ENCODE measurements around the gene ATP5PO. TPM values are rescaled to one million over a fixed set of nuclear protein-coding genes. Genes with fewer than 3 reads are reported as not detected.
"Not testable (repeated sequence)": the region's sequence is repeated elsewhere in the genome, so short reads cannot be mapped to it uniquely, and the experiment has no call there.

ATP5PO gene
- total RNA-seq, 1 experiment from 2014 or later: 198 TPM

GRCh38 chr21:33940881-33941245 is 25.3 kb upstream of the ATP5PO start:
- DNase-seq (ENCODE audit: low read depth): no peak

- no peak for DNase-seq (ENCODE audit: low read depth)
Observed at GRCh38 chr21:33940164-33940880, 24.7 kb upstream of the ATP5PO start.

GRCh38 chr21:33939226-33939625 is 23.6 kb upstream of the ATP5PO start:
- no peak for DNase-seq (ENCODE audit: low read depth)

GRCh38 chr21:33938381-33938780 is 22.8 kb upstream of the ATP5PO start:
- no peak for DNase-seq (ENCODE audit: low read depth)

- DNase-seq (ENCODE audit: low read depth): no peak
Observed at GRCh38 chr21:33937931-33938339, 22.3 kb upstream of the ATP5PO start.

GRCh38 chr21:33937146-33937545 is 21.5 kb upstream of the ATP5PO start:
- DNase-seq (ENCODE audit: low read depth): no peak

- no peak for DNase-seq (ENCODE audit: low read depth)
Observed at GRCh38 chr21:33936301-33937038, 20.9 kb upstream of the ATP5PO start.

- no peak for DNase-seq (ENCODE audit: low read depth)
Observed at GRCh38 chr21:33932731-33933130, 17.1 kb upstream of the ATP5PO start.

GRCh38 chr21:33931799-33932390 is 16.3 kb upstream of the ATP5PO start:
- DNase-seq (ENCODE audit: low read depth): peak; percentile 10

GRCh38 chr21:33931052-33931798 is 15.6 kb upstream of the ATP5PO start:
- not testable (repeated sequence) for DNase-seq (ENCODE audit: low read depth)

GRCh38 chr21:33926248-33926647 is 10.6 kb upstream of the ATP5PO start:
- not testable (repeated sequence) for DNase-seq (ENCODE audit: low read depth)

GRCh38 chr21:33924766-33925100 is 9.1 kb upstream of the ATP5PO start:
- peak; percentile 46 for DNase-seq (ENCODE audit: low read depth)

GRCh38 chr21:33924079-33924765 is 8.6 kb upstream of the ATP5PO start:
- peak; percentile 71 for DNase-seq (ENCODE audit: low read depth)

GRCh38 chr21:33917421-33917820 is 1.8 kb upstream of the ATP5PO start:
- no peak for DNase-seq (ENCODE audit: low read depth)

- DNase-seq (ENCODE audit: low read depth): no peak
Observed at GRCh38 chr21:33916200-33916567, 580 bp upstream of the ATP5PO start.

GRCh38 chr21:33914188-33914587 is 1.4 kb downstream of the ATP5PO start:
- no peak for DNase-seq (ENCODE audit: low read depth)

- no peak for DNase-seq (ENCODE audit: low read depth)
Observed at GRCh38 chr21:33909756-33910155, 5.8 kb downstream of the ATP5PO start.

GRCh38 chr21:33908760-33909159 is 6.8 kb downstream of the ATP5PO start:
- no peak for DNase-seq (ENCODE audit: low read depth)

- no peak for DNase-seq (ENCODE audit: low read depth)
Observed at GRCh38 chr21:33904041-33904440, 11.6 kb downstream of the ATP5PO start.

- no peak for DNase-seq (ENCODE audit: low read depth)
Observed at GRCh38 chr21:33902349-33902748, 13.3 kb downstream of the ATP5PO start.

GRCh38 chr21:33901412-33902288 is 14.0 kb downstream of the ATP5PO start:
- DNase-seq (ENCODE audit: low read depth): peak; percentile 59

All from RPMI7951 (cell line).